Measurements from ENCODE around the gene C4orf50.

- TF ChIP-seq, protein P1, sequence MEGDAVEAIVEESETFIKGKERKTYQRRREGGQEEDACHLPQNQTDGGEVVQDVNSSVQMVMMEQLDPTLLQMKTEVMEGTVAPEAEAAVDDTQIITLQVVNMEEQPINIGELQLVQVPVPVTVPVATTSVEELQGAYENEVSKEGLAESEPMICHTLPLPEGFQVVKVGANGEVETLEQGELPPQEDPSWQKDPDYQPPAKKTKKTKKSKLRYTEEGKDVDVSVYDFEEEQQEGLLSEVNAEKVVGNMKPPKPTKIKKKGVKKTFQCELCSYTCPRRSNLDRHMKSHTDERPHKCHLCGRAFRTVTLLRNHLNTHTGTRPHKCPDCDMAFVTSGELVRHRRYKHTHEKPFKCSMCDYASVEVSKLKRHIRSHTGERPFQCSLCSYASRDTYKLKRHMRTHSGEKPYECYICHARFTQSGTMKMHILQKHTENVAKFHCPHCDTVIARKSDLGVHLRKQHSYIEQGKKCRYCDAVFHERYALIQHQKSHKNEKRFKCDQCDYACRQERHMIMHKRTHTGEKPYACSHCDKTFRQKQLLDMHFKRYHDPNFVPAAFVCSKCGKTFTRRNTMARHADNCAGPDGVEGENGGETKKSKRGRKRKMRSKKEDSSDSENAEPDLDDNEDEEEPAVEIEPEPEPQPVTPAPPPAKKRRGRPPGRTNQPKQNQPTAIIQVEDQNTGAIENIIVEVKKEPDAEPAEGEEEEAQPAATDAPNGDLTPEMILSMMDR (IDR thresholded peaks at IDR 0.05): no peak
- TF ChIP-seq POLR2A (IDR thresholded peaks at IDR 0.05): no peak
Observed at GRCh38 chr4:5959211-5959982, 58.8 kb downstream of the C4orf50 start.

All from suprapubic skin (tissue), 3 donors.